Lung (tissue), 12 donors: ENCODE data around the gene TBC1D7. TPM values are rescaled to one million over a fixed set of nuclear protein-coding genes. Genes with fewer than 3 reads are reported as not detected.

Experiments
- ATAC-seq: fragments of 200-7000 bp; cut with Tn5 transposase; one replicate; pipeline ENCODE4 v1.9.1; 2020; ENCODE audit warnings: moderate number of reproducible peaks; ENCODE audit not compliant: insufficient read depth, low FRiP score
- DNase-seq, 3 donors: peaks; one replicate each; pipeline ENCODE4 v3.0.0-alpha.2; 2013 to 2017
- H3K27ac ChIP-seq, 2 donors: one replicate each; pipeline ENCODE4 v1.5.1; 2013; ENCODE audit warnings: mild to moderate bottlenecking in 2 of 2, moderate library complexity in 2 of 2, control low read depth in 1 of 2, inconsistent platforms in 1 of 2, low read depth in 1 of 2, low read length in 1 of 2
- H3K27me3 ChIP-seq, 3 donors: one replicate each; pipeline ENCODE4 v1.5.1; 2013; ENCODE audit warnings: low read length in 2 of 3; ENCODE audit not compliant: control insufficient read depth in 3 of 3, insufficient read depth in 3 of 3
- H3K36me3 ChIP-seq, 4 donors: one replicate each; pipeline ENCODE4 v1.5.1; 2013; ENCODE audit warnings: low read length in 4 of 4, mild to moderate bottlenecking in 1 of 4, moderate library complexity in 1 of 4; ENCODE audit not compliant: control insufficient read depth in 4 of 4, insufficient read depth in 4 of 4
- H3K4me1 ChIP-seq, 5 donors: one replicate each; pipeline ENCODE4 v1.5.1; 2013; ENCODE audit warnings: low read length in 5 of 5, mild to moderate bottlenecking in 2 of 5, moderate library complexity in 1 of 5; ENCODE audit not compliant: control insufficient read depth in 5 of 5, insufficient read depth in 5 of 5
- H3K4me3 ChIP-seq: one replicate; pipeline ENCODE4 v1.5.1; 2013; ENCODE audit warnings: mild to moderate bottlenecking, control low read depth, moderate library complexity
- H3K9ac ChIP-seq, 2 donors: one replicate each; pipeline ENCODE4 v1.5.1; 2013; ENCODE audit warnings: low read length in 2 of 2, control low read depth in 1 of 2; ENCODE audit not compliant: insufficient read depth in 1 of 2
- H3K9me3 ChIP-seq, 4 donors: one replicate each; pipeline ENCODE4 v1.5.1; 2013; ENCODE audit warnings: low read length in 3 of 4, mild to moderate bottlenecking in 1 of 4, moderate library complexity in 1 of 4; ENCODE audit not compliant: control insufficient read depth in 4 of 4, insufficient read depth in 3 of 4
- CTCF ChIP-seq: IDR thresholded peaks from 2 replicates; pipeline ENCODE4 v1.5.1; 2012; ENCODE audit warnings: mild to moderate bottlenecking; ENCODE audit errors: control extremely low read depth, extremely low read depth
- WGBS, 2 donors: extraction: QIAGEN DNeasy Blood & Tissue Kit; methylation state at CpG; one replicate each; pipeline ENCODE4 v1.1.7; 2013; 5-methylcytosine and 5-hydroxymethylcytosine counted together
- polyA plus RNA-seq, 2 donors: library from polyadenylated mRNA; stranded (reverse); fragments of 200-250 nt; gene quantifications; one replicate each; pipeline ENCODE4 v1.2.1, GENCODE V29; 2013
- total RNA-seq, 2 donors: library from RNA; depleted of rRNA in 1 of 2; stranded (reverse); fragments of >200 nt in 1 of 2; gene quantifications; one replicate each; pipeline ENCODE4 v1.2.1, GENCODE V29; 2014 to 2021
- donor health status: control.
- donor health status: control.
- donor health status: Bipolar disorder and iron deficiency.
- donor health status: healthy.
- donor health status: DM: yes; HTN: yes; CAD: no.

Gene TBC1D7
- total and polyA plus RNA-seq, 4 donors = 17.1 to 30.1 (median 19.9) TPM

DNA sequence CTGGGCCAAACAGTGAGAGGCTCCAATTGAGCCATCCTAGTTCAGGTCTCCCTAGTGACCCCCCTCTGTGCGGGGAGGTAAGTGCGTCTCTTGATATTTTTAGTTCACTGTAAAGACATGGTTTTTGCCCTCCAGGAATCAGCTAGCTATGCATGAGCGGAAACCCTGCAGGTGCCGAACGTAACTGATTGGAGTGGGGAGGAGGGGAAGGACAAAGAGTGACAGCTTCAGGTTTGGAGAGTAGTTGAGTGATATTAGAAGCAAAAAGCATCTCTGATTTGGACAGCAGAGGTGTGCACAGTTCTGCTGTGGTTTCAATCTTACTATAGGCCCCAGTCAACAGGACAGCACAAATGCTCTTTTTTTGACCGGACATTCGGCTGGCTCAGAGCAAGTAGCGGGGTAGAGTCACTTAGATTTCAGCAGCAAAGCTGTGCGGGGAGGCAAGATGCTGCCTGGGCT lies 31.8 kb downstream of the TBC1D7 start:
- DNase-seq = no peak
- peaks cover 7 to 43% (median 37%) of the 10 kb centered on the region in 4 donors for H3K36me3 ChIP-seq
- 97% methylated on average over 9 of the region's 9 CpGs for WGBS, 2 donors
- peaks cover 0 to 2% (median 0%) of the 10 kb centered on the region in 4 donors for H3K9me3 ChIP-seq
- H3K27me3 ChIP-seq = no peaks in the 10 kb centered on the region
- no peak for ATAC-seq
- H3K4me3 ChIP-seq = no peak overlapping the region
- no peak overlapping the region for H3K27ac ChIP-seq
- no peak overlapping the region for H3K9ac ChIP-seq
- H3K4me1 ChIP-seq = no peaks in the 10 kb centered on the region
- TF ChIP-seq CTCF = no peak

DNA sequence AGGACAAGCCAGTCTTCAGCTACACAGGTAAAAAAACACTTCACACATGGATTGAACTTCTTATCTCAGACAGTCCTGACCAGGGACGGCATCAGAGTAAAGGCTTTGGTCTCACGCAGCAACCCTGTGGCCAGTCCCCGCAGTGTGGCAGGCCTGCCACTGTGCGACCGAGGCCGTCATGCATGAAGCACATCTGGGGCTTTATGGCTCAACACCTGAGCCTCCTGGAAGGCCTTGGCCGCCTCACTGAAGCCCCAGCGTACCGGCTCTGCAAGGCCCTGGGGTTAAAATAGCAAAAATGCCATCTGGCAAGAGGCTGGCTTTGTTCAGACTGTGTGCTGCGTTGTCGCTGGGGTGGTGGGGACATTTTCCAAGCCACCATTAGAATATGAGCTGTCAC lies 32.8 kb downstream of the TBC1D7 start:
- 92 to 96% methylated on average over 11 of the region's 11 CpGs for WGBS, 2 donors
- Histone ChIP-seq H3K4me3 (no peak overlapping the region), H3K36me3 (peaks cover 7 to 46% (median 36%) of the 10 kb centered on the region in 4 donors), H3K27me3 (no peaks in the 10 kb centered on the region), H3K9me3 (peaks cover 0 to 2% (median 0%) of the 10 kb centered on the region in 4 donors), H3K9ac (no peak overlapping the region), H3K4me1 (no peaks in the 10 kb centered on the region), H3K27ac (no peak overlapping the region)
- DNase-seq (no peak), ATAC-seq (no peak)
- TF ChIP-seq CTCF = no peak

DNA sequence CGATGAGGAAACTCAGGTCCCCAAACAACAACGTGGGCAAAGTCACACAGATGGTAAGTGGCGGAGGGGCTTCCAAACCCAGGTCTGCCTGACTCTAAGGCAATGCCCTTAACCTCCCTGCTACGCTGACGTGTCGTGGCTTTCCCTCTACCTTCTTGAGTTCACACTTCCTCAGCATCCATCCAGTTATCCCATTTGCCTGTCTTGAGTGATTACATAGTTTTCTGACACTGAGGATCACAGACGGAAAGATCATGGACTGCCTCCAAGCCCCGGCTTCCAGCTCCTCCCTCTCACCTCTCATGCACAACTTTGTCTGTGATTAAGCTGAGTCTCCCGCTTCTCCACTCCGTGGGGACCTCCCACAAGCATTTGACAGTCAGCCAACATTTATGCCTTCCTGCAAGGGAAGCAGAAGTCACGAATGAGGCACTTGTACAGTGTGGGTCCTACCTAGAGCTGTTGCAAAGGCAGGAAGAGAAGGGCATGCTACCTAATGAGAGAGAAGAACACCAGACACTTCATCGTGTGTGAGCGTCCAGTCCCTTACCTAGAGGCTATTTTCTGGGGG lies 33.8 kb downstream of the TBC1D7 start:
- Histone ChIP-seq H3K27ac (no peak overlapping the region), H3K36me3 (peaks cover 11 to 39% (median 32%) of the 10 kb centered on the region in 4 donors)
- 56 to 69% methylated on average over 13 of the region's 13 CpGs for WGBS, 2 donors

More for the DNA sequence above, 33.8 kb downstream of the TBC1D7 start:
- ATAC-seq (no peak), DNase-seq (no peak)
- no peaks in the 10 kb centered on the region for H3K27me3 ChIP-seq
- H3K9me3 ChIP-seq = peaks cover 0 to 2% (median 0%) of the 10 kb centered on the region in 4 donors
- no peak for TF ChIP-seq CTCF
- H3K4me1 ChIP-seq = no peaks in the 10 kb centered on the region
- no peak overlapping the region for H3K4me3 ChIP-seq
- H3K9ac ChIP-seq = no peak overlapping the region
